Neuronal stem cell (in vitro differentiated cells): ENCODE results near the gene TMEM60.

Source experiments
- DNase-seq: peaks from one replicate; pipeline ENCODE4 v3.0.0-alpha.2; 2013; ENCODE audit warnings: low spot score
- H2AFZ ChIP-seq: one replicate; pipeline ENCODE4 v1.6.1; 2013; ENCODE audit warnings: mild to moderate bottlenecking, low read length, inconsistent platforms
- H2AK5ac ChIP-seq: 2 replicates; pipeline ENCODE4 v1.6.1; 2013; ENCODE audit warnings: low read depth, mild to moderate bottlenecking, inconsistent platforms, low read length, moderate library complexity, mixed read lengths
- H2BK120ac ChIP-seq: 2 replicates; pipeline ENCODE4 v1.6.1; 2013; ENCODE audit warnings: low read depth, mild to moderate bottlenecking, inconsistent platforms, low read length, moderate library complexity, mixed read lengths
- H2BK12ac ChIP-seq: one replicate; pipeline ENCODE4 v1.6.1; 2013; ENCODE audit warnings: low read length, inconsistent platforms
- H2BK15ac ChIP-seq: 2 replicates; pipeline ENCODE4 v1.6.1; 2013; ENCODE audit warnings: mild to moderate bottlenecking, low read length, inconsistent platforms, mixed read lengths
- H2BK5ac ChIP-seq: one replicate; pipeline ENCODE4 v1.6.1; 2013; ENCODE audit warnings: inconsistent platforms, mild to moderate bottlenecking, low read length, moderate library complexity
- H3K14ac ChIP-seq: one replicate; pipeline ENCODE4 v1.6.1; 2013; ENCODE audit warnings: low read length, inconsistent platforms
- H3K18ac ChIP-seq: 2 replicates; pipeline ENCODE4 v1.6.1; 2013; ENCODE audit warnings: low read length, inconsistent platforms
- H3K23ac ChIP-seq: 2 replicates; pipeline ENCODE4 v1.6.1; 2013; ENCODE audit warnings: low read depth, mild to moderate bottlenecking, mixed read lengths, low read length, inconsistent platforms; ENCODE audit not compliant: poor library complexity
- H3K27ac ChIP-seq: replicated peaks from 3 replicates; pipeline ENCODE4 v1.5.1; 2013; ENCODE audit warnings: low read length, inconsistent platforms
- H3K27me3 ChIP-seq, 3 experiments: 2 replicates each; pipeline ENCODE4 v1.6.1; 2013; ENCODE audit warnings: low read length in 3 of 3, mild to moderate bottlenecking in 2 of 3, inconsistent platforms in 1 of 3, low read depth in 1 of 3, mixed read lengths in 1 of 3, moderate library complexity in 1 of 3; ENCODE audit not compliant: control insufficient read depth in 3 of 3, insufficient read depth in 3 of 3
- H3K36me3 ChIP-seq, 2 donors: replicated peaks in 1 of 2; 2 replicates each; pipeline ENCODE4 v1.6.1; 2013; ENCODE audit warnings: low read length in 2 of 2; ENCODE audit not compliant: control insufficient read depth in 2 of 2, insufficient read depth in 2 of 2
- H3K4ac ChIP-seq: 2 replicates; pipeline ENCODE4 v1.6.1; 2013; ENCODE audit warnings: inconsistent platforms, mild to moderate bottlenecking, low read length, moderate library complexity
- H3K4me1 ChIP-seq, 2 donors: 1 replicate in 1 of 2; 2 replicates in 1 of 2; pipeline ENCODE4 v1.6.1; 2013; ENCODE audit warnings: low read length in 2 of 2, low read depth in 1 of 2; ENCODE audit not compliant: control insufficient read depth in 2 of 2, insufficient read depth in 1 of 2
- H3K4me2 ChIP-seq: one replicate; pipeline ENCODE4 v1.6.1; 2013; ENCODE audit warnings: mild to moderate bottlenecking, low read length, inconsistent platforms; ENCODE audit not compliant: insufficient read depth, poor library complexity, severe bottlenecking
- H3K4me3 ChIP-seq, 2 donors: 2 replicates each; pipeline ENCODE4 v1.5.1; 2013; ENCODE audit warnings: low read length in 2 of 2, mild to moderate bottlenecking in 2 of 2, inconsistent platforms in 1 of 2, moderate library complexity in 1 of 2
- H3K79me1 ChIP-seq: one replicate; pipeline ENCODE4 v1.6.1; 2013; ENCODE audit warnings: low read depth, mild to moderate bottlenecking, inconsistent platforms, low read length, moderate library complexity
- H3K9ac ChIP-seq: one replicate; pipeline ENCODE4 v1.6.1; 2013; ENCODE audit warnings: mild to moderate bottlenecking, low read depth, low read length, inconsistent platforms; ENCODE audit not compliant: poor library complexity
- H3K9me3 ChIP-seq, 2 donors: replicated peaks in 1 of 2; 2 replicates each; pipeline versions ENCODE3 to v1.6.1; 2013; ENCODE audit warnings: low read length in 2 of 2, mild to moderate bottlenecking in 2 of 2, inconsistent platforms in 1 of 2, low read depth in 1 of 2, mixed read lengths in 1 of 2, moderate library complexity in 1 of 2; ENCODE audit not compliant: control insufficient read depth in 2 of 2, insufficient read depth in 1 of 2
- H4K8ac ChIP-seq: one replicate; pipeline ENCODE4 v1.6.1; 2013; ENCODE audit warnings: low read depth, mild to moderate bottlenecking, inconsistent platforms, low read length, moderate library complexity
- H4K91ac ChIP-seq: one replicate; pipeline ENCODE4 v1.6.1; 2013; ENCODE audit warnings: low read length, low read depth, mild to moderate bottlenecking, inconsistent platforms; ENCODE audit not compliant: poor library complexity
- WGBS, 2 donors: extraction: QIAGEN DNeasy Blood & Tissue Kit; methylation state at CpG; one replicate each; pipeline ENCODE4 v1.1.7; 2013; ENCODE audit warnings: missing lambda C conversion rate in 2 of 2, mixed read lengths in 1 of 2; ENCODE audit not compliant: insufficient read length in 2 of 2, insufficient replicate concordance in 1 of 2; ENCODE audit errors: extremely low coverage in 2 of 2; 5-methylcytosine and 5-hydroxymethylcytosine counted together

TMEM60 gene

DNA sequence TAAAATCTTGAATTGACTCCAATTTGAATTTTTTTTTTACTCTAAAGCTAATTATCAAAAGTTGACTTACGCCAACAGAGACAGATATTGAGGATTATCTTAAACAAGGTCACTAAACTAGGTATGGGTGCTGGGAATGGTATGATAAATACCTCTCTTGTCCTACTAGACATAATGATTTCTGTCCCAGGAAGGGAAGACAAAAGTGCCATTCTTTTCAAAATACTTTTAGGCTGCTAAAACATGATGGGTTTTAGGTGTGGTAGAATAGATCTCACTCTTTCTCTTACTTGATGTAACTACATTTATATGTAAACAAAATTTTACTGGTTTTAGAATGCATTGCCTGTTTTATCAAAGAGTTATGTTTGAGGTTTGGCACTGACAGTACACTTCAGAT is 15.1 kb downstream of the TMEM60 start:
- Histone ChIP-seq H3K79me1 (no peaks in the 10 kb centered on the region), H3K4me1 (peaks cover 0 to 3% of the 10 kb centered on the region in 2 donors), H2AK5ac (no peak overlapping the region), H3K9me3 (peaks cover 0 to 11% of the 10 kb centered on the region in 2 donors), H3K4ac (no peak overlapping the region), H3K9ac (no peak overlapping the region), H3K27me3 (no peaks in the 10 kb centered on the region), H4K8ac (no peak overlapping the region), H3K18ac (no peak overlapping the region), H2BK120ac (no peak overlapping the region), H3K27ac (no peak overlapping the region), H2BK12ac (no peak overlapping the region), H2BK5ac (no peak overlapping the region), H3K4me2 (no peak overlapping the region), H4K91ac (no peak overlapping the region), H3K14ac (no peak overlapping the region), H2AFZ (no peak overlapping the region), H3K4me3 (no peak overlapping the region), H3K23ac (no peak overlapping the region), H2BK15ac (no peak overlapping the region), H3K36me3 (peaks cover 4 to 57% of the 10 kb centered on the region in 2 donors)
- DNase-seq: no peak
- no CpG with 5 or more reads among the region's 1 CpG for WGBS, 2 donors

DNA sequence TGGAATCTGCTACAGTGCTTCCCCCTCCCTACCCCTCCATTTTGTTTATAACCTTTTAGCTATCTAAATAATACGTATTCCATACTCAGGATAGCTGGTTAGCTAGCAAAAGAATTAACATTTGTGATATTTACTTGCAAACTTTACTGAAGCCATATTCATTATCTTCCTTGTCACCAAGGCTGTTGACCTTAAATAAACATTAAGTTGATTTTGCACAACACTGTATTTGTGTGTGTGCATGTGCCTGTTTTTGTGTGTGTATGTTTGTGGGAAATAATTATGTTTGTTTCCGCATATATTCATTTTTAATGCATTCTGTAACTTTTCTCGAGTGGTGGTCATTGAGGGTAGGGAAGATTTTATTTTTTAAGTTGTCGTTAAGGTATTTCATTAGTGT is 15.9 kb downstream of the TMEM60 start:
- no peak overlapping the region for H3K27ac ChIP-seq
- no peak overlapping the region for H2BK120ac ChIP-seq
- H3K27me3 ChIP-seq: no peaks in the 10 kb centered on the region
- H3K9ac ChIP-seq: no peak overlapping the region
- no peak overlapping the region for H3K4me3 ChIP-seq
- H2BK12ac ChIP-seq: no peak overlapping the region
- H3K4ac ChIP-seq: no peak overlapping the region
- no peak overlapping the region for H2BK15ac ChIP-seq
- no peak overlapping the region for H2AFZ ChIP-seq
- no peaks in the 10 kb centered on the region for H3K79me1 ChIP-seq
- H4K8ac ChIP-seq: no peak overlapping the region
- H3K18ac ChIP-seq: no peak overlapping the region
- no peak for DNase-seq
- no peak overlapping the region for H2BK5ac ChIP-seq
- no peak overlapping the region for H4K91ac ChIP-seq
- peaks cover 0 to 11% of the 10 kb centered on the region in 2 donors for H3K9me3 ChIP-seq
- peaks cover 0 to 3% of the 10 kb centered on the region in 2 donors for H3K4me1 ChIP-seq
- no peak overlapping the region for H2AK5ac ChIP-seq
- peaks cover 4 to 64% of the 10 kb centered on the region in 2 donors for H3K36me3 ChIP-seq
- no peak overlapping the region for H3K23ac ChIP-seq
- H3K14ac ChIP-seq: no peak overlapping the region
- H3K4me2 ChIP-seq: no peak overlapping the region
- no CpG with 5 or more reads among the region's 4 CpGs for WGBS, 2 donors

DNA sequence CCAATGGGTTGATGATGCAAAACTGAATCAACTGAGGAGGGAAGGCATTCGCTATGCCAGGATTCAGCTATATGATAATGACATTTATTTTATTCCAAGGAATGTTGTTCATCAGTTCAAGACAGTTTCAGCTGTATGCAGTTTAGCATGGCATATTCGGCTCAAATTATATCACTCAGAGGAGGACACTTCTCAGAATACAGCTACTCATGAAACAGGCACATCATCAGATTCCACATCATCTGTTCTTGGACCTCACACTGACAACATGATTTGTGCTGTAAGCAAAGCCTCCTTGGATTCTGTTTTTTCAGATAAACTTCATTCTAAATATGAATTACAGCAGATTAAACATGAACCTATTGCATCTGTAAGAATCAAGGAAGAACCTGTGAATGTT is 19.7 kb downstream of the TMEM60 start:
- H3K4ac ChIP-seq: no peak overlapping the region
- no peak overlapping the region for H3K23ac ChIP-seq
- H4K91ac ChIP-seq: no peak overlapping the region
- no peak overlapping the region for H3K4me3 ChIP-seq
- H2AFZ ChIP-seq: no peak overlapping the region
- H3K9ac ChIP-seq: no peak overlapping the region
- no peak overlapping the region for H2BK120ac ChIP-seq
- no peaks in the 10 kb centered on the region for H3K79me1 ChIP-seq
- H2BK5ac ChIP-seq: no peak overlapping the region
- peaks cover 3 to 86% of the 10 kb centered on the region in 2 donors for H3K36me3 ChIP-seq
- H3K4me2 ChIP-seq: no peak overlapping the region
- H3K4me1 ChIP-seq: peaks cover 0 to 3% of the 10 kb centered on the region in 2 donors
- H2AK5ac ChIP-seq: no peak overlapping the region
- H2BK15ac ChIP-seq: no peak overlapping the region
- H3K18ac ChIP-seq: no peak overlapping the region
- H4K8ac ChIP-seq: no peak overlapping the region
- no CpG with 5 or more reads among the region's 2 CpGs for WGBS, 2 donors
- no peak overlapping the region for H3K14ac ChIP-seq
- no peak for DNase-seq
- no peak overlapping the region for H3K27ac ChIP-seq
- peaks cover 0 to 10% of the 10 kb centered on the region in 2 donors for H3K9me3 ChIP-seq
- no peaks in the 10 kb centered on the region for H3K27me3 ChIP-seq
- no peak overlapping the region for H2BK12ac ChIP-seq

DNA sequence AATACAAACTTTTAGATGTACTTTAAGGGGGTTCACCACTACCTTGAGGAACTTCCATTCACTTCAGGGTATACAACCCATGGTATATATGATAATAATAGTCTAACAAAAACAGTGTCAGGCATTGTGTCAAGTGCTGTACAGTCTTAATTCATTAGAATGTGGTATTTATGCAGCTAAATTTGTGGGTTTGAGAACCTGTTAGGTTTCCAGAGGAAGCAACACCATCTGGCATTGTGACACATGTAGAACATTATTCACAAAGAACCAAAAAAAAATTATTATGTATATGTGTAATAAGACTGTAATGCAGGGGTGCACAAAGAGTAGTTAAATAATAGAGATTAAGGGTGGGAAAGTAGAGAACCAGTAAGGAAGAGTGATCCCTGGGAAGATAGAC is 26.3 kb downstream of the TMEM60 start:
- no peak overlapping the region for H3K4ac ChIP-seq
- H3K18ac ChIP-seq: no peak overlapping the region
- no peak overlapping the region for H2BK15ac ChIP-seq
- H4K91ac ChIP-seq: no peak overlapping the region
- H3K4me3 ChIP-seq: no peak overlapping the region
- H2AK5ac ChIP-seq: no peak overlapping the region
- H2AFZ ChIP-seq: no peak overlapping the region
- peaks cover 0 to 83% of the 10 kb centered on the region in 2 donors for H3K36me3 ChIP-seq
- H2BK120ac ChIP-seq: no peak overlapping the region
- H3K9me3 ChIP-seq: peaks cover 0 to 10% of the 10 kb centered on the region in 2 donors
- no peak overlapping the region for H3K23ac ChIP-seq
- H3K27ac ChIP-seq: no peak overlapping the region
- H3K14ac ChIP-seq: no peak overlapping the region
- H3K27me3 ChIP-seq: no peaks in the 10 kb centered on the region
- no peak overlapping the region for H4K8ac ChIP-seq
- H3K79me1 ChIP-seq: peaks cover 1% of the 10 kb centered on the region
- DNase-seq: no peak
- no peaks in the 10 kb centered on the region for H3K4me1 ChIP-seq
- H3K4me2 ChIP-seq: no peak overlapping the region
- no peak overlapping the region for H3K9ac ChIP-seq
- no peak overlapping the region for H2BK12ac ChIP-seq
- H2BK5ac ChIP-seq: no peak overlapping the region
